OCI-LY3 (cell line): ENCODE data around the gene ZNF83.

Source experiments
- H2AFZ ChIP-seq: fragments of 200-600, 300-600 bp; shearing (Covaris generic); 2 replicates; pipeline ENCODE4 v1.6.0; 2014; ENCODE audit warnings: antibody characterized with exemption, low read depth, low read length
- H3K27ac ChIP-seq: fragments of 200-600, 300-600 bp; sonication (generic); 2 replicates; pipeline ENCODE4 v1.5.1; 2014; ENCODE audit warnings: mild to moderate bottlenecking, low read length, moderate library complexity, mixed read lengths
- H3K27me3 ChIP-seq: fragments of 200-600, 300-600 bp; sonication (generic); 2 replicates; pipeline ENCODE4 v1.6.1; 2014; ENCODE audit warnings: low read depth, low read length, mixed read lengths
- H3K36me3 ChIP-seq: fragments of 200-600, 300-600 bp; sonication (generic); replicated peaks from 2 replicates; pipeline ENCODE3; 2014; ENCODE audit warnings: low read depth, low read length, mixed read lengths
- H3K4me1 ChIP-seq: fragments of 300-600, 200-600 bp; sonication (generic); 2 replicates; pipeline ENCODE4 v1.6.1; 2014; ENCODE audit warnings: low read length, mixed read lengths
- H3K4me2 ChIP-seq: fragments of 200-600, 300-600 bp; sonication (generic); 2 replicates; pipeline ENCODE4 v1.6.1; 2014; ENCODE audit warnings: low read length, mixed read lengths
- H3K4me3 ChIP-seq: fragments of 300-600, 200-600 bp; sonication (generic); 2 replicates; pipeline ENCODE4 v1.5.1; 2014; ENCODE audit warnings: antibody characterized with exemption, mild to moderate bottlenecking, low read length, moderate library complexity
- H3K79me2 ChIP-seq: fragments of 300-600, 200-600 bp; shearing (Covaris generic); 2 replicates; pipeline ENCODE4 v1.6.1; 2014; ENCODE audit warnings: mild to moderate bottlenecking, low read length, mixed read lengths
- H3K9ac ChIP-seq: fragments of 300-600, 200-600 bp; shearing (Covaris generic); 2 replicates; pipeline ENCODE4 v1.6.0; 2014; ENCODE audit warnings: mild to moderate bottlenecking, low read length, moderate library complexity
- H3K9me3 ChIP-seq: fragments of 200-600, 300-600 bp; shearing (Covaris generic); 2 replicates; pipeline ENCODE4 v1.6.1; 2014; ENCODE audit warnings: low read length, mixed read lengths; ENCODE audit not compliant: insufficient read depth
- H4K20me1 ChIP-seq: fragments of 200-600, 300-600 bp; sonication (generic); 2 replicates; pipeline ENCODE4 v1.6.1; 2016; ENCODE audit warnings: low read length, mixed read lengths; ENCODE audit not compliant: insufficient read depth
- EZH2phosphoT487 ChIP-seq: fragments of 200-600 bp; shearing (Covaris generic); IDR thresholded peaks from 2 replicates; pipeline ENCODE4 v1.6.1; 2018; ENCODE audit warnings: antibody characterized with exemption, mixed run types, low read depth
- TF ChIP-seq, protein P1 (sequence below): fragments of 200-600, 300-600 bp; sonication (generic); IDR thresholded peaks from 2 replicates; pipeline ENCODE4 v1.5.1; 2014; ENCODE audit warnings: antibody characterized with exemption, low read length, low read depth

The ZNF83 gene

DNA sequence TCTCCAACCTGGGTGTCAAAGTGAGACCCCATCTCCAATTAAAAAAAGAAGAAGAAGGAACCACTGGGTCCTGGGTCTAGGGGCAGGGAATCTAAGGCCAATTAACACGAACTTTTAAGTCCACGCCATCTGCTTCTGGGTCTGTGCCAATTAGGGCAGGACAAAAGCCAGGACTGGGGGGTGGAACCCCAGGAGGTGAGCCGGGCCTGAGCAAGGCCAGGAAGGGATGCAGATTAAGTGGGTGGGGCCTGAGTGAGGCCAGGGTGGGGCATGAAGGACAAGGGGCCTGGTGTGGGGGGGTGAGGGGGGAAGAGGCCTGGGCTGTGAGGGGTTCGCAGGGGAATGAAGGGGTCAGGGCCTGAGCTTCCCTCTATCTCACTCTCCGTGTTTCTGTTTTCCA is 26.3 kb upstream of the ZNF83 start:
- Histone ChIP-seq H2AFZ (no peak overlapping the region), H3K27ac (no peak overlapping the region)

DNA sequence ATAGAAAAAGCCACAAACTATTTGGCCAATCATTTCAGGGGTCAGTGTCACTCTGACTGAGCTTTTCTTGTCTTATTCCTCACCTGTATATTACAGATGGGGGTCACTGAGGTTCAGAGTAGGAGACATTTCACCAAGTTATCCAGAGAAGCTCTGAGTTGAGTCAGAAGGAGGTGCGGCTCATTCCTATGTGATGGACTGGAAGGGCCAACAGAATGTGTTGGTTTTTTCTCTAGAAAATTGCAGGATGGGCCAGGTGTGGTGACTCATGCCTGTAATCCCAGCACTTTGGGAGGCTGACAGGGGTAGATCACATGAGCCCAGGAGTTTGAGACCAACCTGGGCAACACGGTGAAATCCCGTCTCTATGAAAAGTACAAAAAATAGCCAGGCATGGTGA is 24.5 kb upstream of the ZNF83 start:
- H3K9ac ChIP-seq, result no peak overlapping the region
- no peaks in the 10 kb centered on the region for H4K20me1 ChIP-seq
- no peak overlapping the region for H3K4me3 ChIP-seq
- H3K4me2 ChIP-seq, result no peak overlapping the region
- TF ChIP-seq, protein P1, sequence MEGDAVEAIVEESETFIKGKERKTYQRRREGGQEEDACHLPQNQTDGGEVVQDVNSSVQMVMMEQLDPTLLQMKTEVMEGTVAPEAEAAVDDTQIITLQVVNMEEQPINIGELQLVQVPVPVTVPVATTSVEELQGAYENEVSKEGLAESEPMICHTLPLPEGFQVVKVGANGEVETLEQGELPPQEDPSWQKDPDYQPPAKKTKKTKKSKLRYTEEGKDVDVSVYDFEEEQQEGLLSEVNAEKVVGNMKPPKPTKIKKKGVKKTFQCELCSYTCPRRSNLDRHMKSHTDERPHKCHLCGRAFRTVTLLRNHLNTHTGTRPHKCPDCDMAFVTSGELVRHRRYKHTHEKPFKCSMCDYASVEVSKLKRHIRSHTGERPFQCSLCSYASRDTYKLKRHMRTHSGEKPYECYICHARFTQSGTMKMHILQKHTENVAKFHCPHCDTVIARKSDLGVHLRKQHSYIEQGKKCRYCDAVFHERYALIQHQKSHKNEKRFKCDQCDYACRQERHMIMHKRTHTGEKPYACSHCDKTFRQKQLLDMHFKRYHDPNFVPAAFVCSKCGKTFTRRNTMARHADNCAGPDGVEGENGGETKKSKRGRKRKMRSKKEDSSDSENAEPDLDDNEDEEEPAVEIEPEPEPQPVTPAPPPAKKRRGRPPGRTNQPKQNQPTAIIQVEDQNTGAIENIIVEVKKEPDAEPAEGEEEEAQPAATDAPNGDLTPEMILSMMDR, result no peak
- TF ChIP-seq EZH2phosphoT487, result no peak
- no peaks in the 10 kb centered on the region for H3K27me3 ChIP-seq
- peaks cover 34% of the 10 kb centered on the region for H3K36me3 ChIP-seq
- H3K27ac ChIP-seq, result no peak overlapping the region
- no peaks in the 10 kb centered on the region for H3K79me2 ChIP-seq
- no peak overlapping the region for H2AFZ ChIP-seq
- no peaks in the 10 kb centered on the region for H3K4me1 ChIP-seq
- H3K9me3 ChIP-seq, result no peaks in the 10 kb centered on the region

More for the DNA sequence above, 26.3 kb upstream of the ZNF83 start:
- H3K4me2 ChIP-seq, result no peak overlapping the region
- H3K27me3 ChIP-seq, result no peaks in the 10 kb centered on the region
- H3K36me3 ChIP-seq, result peaks cover 24% of the 10 kb centered on the region
- TF ChIP-seq, protein P1, result no peak
- TF ChIP-seq EZH2phosphoT487, result no peak
- peaks cover under 1% of the 10 kb centered on the region; the same call in 1 of the 2 replicates for H3K4me1 ChIP-seq
- H4K20me1 ChIP-seq, result no peaks in the 10 kb centered on the region
- H3K79me2 ChIP-seq, result no peaks in the 10 kb centered on the region
- H3K9me3 ChIP-seq, result no peaks in the 10 kb centered on the region
- H3K4me3 ChIP-seq, result no peak overlapping the region
- H3K9ac ChIP-seq, result no peak overlapping the region

DNA sequence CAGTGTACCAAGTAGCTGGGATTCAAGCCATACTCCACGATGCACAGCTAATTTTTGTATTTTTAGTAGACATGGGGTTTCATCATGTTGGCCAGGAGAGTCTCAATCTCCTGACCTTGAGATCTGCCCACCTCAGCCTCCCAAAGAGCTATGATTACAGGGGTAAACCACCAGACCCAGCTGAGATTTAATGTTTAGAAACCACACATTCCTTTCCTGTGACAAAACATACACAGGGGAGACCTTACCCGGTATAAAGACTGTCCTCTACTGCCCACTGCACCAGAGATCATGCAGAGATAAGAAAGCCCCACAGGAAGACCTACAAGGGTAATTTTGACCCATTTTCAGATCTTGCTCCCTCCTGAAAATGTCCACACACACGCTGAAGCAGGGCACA is 22.8 kb upstream of the ZNF83 start:
- H3K27me3 ChIP-seq, result no peaks in the 10 kb centered on the region
- H3K9me3 ChIP-seq, result no peaks in the 10 kb centered on the region
- no peak overlapping the region for H2AFZ ChIP-seq
- H4K20me1 ChIP-seq, result no peaks in the 10 kb centered on the region
- H3K4me2 ChIP-seq, result no peak overlapping the region
- H3K36me3 ChIP-seq, result peaks cover 34% of the 10 kb centered on the region
- no peaks in the 10 kb centered on the region for H3K4me1 ChIP-seq
- no peaks in the 10 kb centered on the region for H3K79me2 ChIP-seq
- no peak overlapping the region for H3K4me3 ChIP-seq
- H3K9ac ChIP-seq, result no peak overlapping the region
- no peak overlapping the region for H3K27ac ChIP-seq
- TF ChIP-seq, protein P1, result no peak
- no peak for TF ChIP-seq EZH2phosphoT487

DNA sequence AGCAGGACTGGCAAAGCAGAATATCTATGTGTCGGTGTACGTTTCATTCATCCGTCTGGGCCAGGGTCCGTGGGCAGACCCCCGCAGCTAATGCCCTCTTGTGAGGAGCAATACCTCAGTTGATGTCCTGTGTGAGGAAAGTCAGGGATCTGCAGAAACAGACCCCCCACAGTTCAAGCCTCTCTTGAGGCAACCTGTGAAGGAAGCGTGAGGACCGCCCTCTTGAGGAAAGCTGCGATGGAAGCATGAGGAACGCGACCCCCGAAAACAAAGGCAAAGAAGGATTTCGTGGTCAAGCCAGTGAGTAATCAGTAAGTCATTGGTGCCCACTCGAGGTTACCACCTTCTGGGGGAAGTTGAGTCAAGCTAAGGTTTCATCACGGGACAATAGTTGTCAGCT is 20.9 kb upstream of the ZNF83 start:
- no peaks in the 10 kb centered on the region for H3K4me1 ChIP-seq

More for the DNA sequence above, 20.9 kb upstream of the ZNF83 start:
- TF ChIP-seq EZH2phosphoT487, result no peak
- TF ChIP-seq, protein P1, result no peak
- H4K20me1 ChIP-seq, result no peaks in the 10 kb centered on the region
- H3K4me3 ChIP-seq, result no peak overlapping the region
- peaks cover 36% of the 10 kb centered on the region for H3K36me3 ChIP-seq
- H2AFZ ChIP-seq, result no peak overlapping the region
- no peak overlapping the region for H3K27ac ChIP-seq
- no peaks in the 10 kb centered on the region for H3K79me2 ChIP-seq
- H3K4me2 ChIP-seq, result no peak overlapping the region
- H3K27me3 ChIP-seq, result no peaks in the 10 kb centered on the region
- no peak overlapping the region for H3K9ac ChIP-seq
- H3K9me3 ChIP-seq, result no peaks in the 10 kb centered on the region
